Measurements from ENCODE around the gene PHLDA2. TPM values are rescaled to one million over a fixed set of nuclear protein-coding genes. Genes with fewer than 3 reads are reported as not detected.
A peak's percentile ranks its signal among the peaks of the same experiment; 100 is the strongest.

Gene PHLDA2
- total and polyA plus RNA-seq, 9 of the 15 experiments (the other 6 are each of a cell fraction or from before 2014, with no cell fraction given) = 0.43 to 42.4 (median 4.7) TPM

DNA sequence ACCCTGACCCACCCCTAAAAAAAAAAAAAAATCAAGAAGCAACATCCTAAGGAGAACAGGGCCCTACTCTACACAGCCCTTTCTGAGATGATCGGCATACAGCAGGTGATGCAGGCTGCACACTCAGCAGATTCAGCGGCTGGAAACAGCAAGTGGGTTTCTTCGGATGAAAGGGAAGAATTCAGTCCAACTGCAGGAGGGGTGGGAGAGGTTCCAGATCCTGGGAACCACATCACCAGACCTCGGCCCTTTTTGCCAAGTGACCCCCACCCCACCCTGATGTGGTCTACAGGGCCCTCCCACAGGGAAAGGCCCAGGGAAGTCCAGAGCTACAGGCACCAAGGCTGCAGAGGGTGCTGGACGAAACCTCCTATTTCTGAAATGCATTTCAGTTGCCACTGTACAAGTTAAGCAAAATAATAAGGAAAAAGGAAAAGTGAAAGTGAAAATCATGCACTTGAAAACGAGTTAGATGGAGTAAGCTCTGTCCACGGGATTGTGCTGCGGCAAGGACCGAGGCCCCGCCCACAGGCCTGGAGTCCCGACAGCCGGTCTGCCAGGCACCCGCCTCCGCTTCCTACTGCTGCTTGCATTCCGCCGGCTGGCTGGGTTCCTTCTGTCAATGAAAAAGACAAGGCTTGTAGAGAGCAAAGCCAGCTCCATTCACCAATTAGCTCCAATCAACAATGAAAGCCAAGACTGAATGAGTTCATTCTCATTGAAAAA lies 16.0 kb upstream of the PHLDA2 start:
- no peak overlapping the region for H3K9ac ChIP-seq (ENCODE audit: insufficient read depth in 1 of 2, low read depth in 2 of 2, low read length in 2 of 2)
- in situ Hi-C loops (cut with MboI) (no loop called here), intact Hi-C loops (cut with micrococcal nuclease) (no loop called here)
- POLR2A ChIA-PET = interaction anchor here (0.6 to 2.3 kb wide), 7 partner anchors 9 to 140 kb away, joined by 3 to 7 read pairs (median 4); no protein-coding TSS in a partner anchor
- 82% methylated on average over 14 of the region's 16 CpGs for WGBS (ENCODE audit: insufficient coverage, low coverage, missing lambda C conversion rate)
- CTCF ChIA-PET (ENCODE audit: low intra/inter-chr PET ratio) = no interaction called here
- H3K4me3 ChIP-seq = no peak overlapping the region
- no peak overlapping the region for H2AFZ ChIP-seq (ENCODE audit: low read depth, low read length)
- DNase-seq (ENCODE audit: extremely low read depth in 1 of 4, low spot score in 3 of 4) (no peak), ATAC-seq (no peak), FAIRE-seq (no peak)
- H3K4me1 ChIP-seq (replicated peaks in 1 of 2; ENCODE audit: control insufficient read depth in 2 of 2, insufficient read depth in 2 of 2, low read length in 2 of 2) = peaks cover 0 to 32% of the 10 kb centered on the region in 2 experiments; a peak in 2 of 5 replicates
- H3K27me3 ChIP-seq (ENCODE audit: control insufficient read depth in 2 of 2, insufficient read depth in 2 of 2, low read length in 2 of 2) = no peaks in the 10 kb centered on the region
- H4K20me1 ChIP-seq (replicated peaks; ENCODE audit: control insufficient read depth, insufficient read depth, low read length) = peaks cover 6% of the 10 kb centered on the region; the same call in 1 of the 2 replicates
- H3K9me3 ChIP-seq (replicated peaks; ENCODE audit: control insufficient read depth, insufficient read depth, low read depth, low read length) = no peaks in the 10 kb centered on the region
- BruUV-seq (replicated peaks) = no TSS peak
- TF ChIP-seq, protein P1, sequence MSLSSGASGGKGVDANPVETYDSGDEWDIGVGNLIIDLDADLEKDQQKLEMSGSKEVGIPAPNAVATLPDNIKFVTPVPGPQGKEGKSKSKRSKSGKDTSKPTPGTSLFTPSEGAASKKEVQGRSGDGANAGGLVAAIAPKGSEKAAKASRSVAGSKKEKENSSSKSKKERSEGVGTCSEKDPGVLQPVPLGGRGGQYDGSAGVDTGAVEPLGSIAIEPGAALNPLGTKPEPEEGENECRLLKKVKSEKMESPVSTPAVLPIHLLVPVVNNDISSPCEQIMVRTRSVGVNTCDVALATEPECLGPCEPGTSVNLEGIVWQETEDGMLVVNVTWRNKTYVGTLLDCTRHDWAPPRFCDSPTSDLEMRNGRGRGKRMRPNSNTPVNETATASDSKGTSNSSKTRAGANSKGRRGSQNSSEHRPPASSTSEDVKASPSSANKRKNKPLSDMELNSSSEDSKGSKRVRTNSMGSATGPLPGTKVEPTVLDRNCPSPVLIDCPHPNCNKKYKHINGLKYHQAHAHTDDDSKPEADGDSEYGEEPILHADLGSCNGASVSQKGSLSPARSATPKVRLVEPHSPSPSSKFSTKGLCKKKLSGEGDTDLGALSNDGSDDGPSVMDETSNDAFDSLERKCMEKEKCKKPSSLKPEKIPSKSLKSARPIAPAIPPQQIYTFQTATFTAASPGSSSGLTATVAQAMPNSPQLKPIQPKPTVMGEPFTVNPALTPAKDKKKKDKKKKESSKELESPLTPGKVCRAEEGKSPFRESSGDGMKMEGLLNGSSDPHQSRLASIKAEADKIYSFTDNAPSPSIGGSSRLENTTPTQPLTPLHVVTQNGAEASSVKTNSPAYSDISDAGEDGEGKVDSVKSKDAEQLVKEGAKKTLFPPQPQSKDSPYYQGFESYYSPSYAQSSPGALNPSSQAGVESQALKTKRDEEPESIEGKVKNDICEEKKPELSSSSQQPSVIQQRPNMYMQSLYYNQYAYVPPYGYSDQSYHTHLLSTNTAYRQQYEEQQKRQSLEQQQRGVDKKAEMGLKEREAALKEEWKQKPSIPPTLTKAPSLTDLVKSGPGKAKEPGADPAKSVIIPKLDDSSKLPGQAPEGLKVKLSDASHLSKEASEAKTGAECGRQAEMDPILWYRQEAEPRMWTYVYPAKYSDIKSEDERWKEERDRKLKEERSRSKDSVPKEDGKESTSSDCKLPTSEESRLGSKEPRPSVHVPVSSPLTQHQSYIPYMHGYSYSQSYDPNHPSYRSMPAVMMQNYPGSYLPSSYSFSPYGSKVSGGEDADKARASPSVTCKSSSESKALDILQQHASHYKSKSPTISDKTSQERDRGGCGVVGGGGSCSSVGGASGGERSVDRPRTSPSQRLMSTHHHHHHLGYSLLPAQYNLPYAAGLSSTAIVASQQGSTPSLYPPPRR (CRISPR knock-in tag; IDR thresholded peaks at IDR 0.05; ENCODE audit: borderline replicate concordance) = no peak
- no peak for TF ChIP-seq XRCC3 (IDR thresholded peaks at IDR 0.05)
- 0 out of 2 replicates have a peak, but pooled peaks have one; percentile 14 for TF ChIP-seq POLR2AphosphoS5 (IDR thresholded peaks at IDR 0.05; ENCODE audit: control insufficient read depth, insufficient read depth, low read depth, low read length)
- peak; percentile 62 for TF ChIP-seq C11orf30 (IDR thresholded peaks at IDR 0.05; ENCODE audit: low read depth)
- peak; percentile 60 for TF ChIP-seq ZNF316 (IDR thresholded peaks at IDR 0.05)
- no peak for TF ChIP-seq NR2C2 (CRISPR knock-in tag; IDR thresholded peaks at IDR 0.05)
- TF ChIP-seq NR2C2 (tag; IDR thresholded peaks at IDR 0.05) = no peak
- TF ChIP-seq EZH2 (IDR thresholded peaks at IDR 0.05; ENCODE audit: borderline replicate concordance, low read depth, low read length) = no peak
- H3K4me2 ChIP-seq (ENCODE audit: insufficient read depth, low read length) = no peak overlapping the region
- H3K27ac ChIP-seq (ENCODE audit: extremely low read depth, low read depth, low read length) = no peak overlapping the region
- H3K9me1 ChIP-seq (ENCODE audit: control insufficient read depth, insufficient read depth, low read length) = peaks cover 3% of the 10 kb centered on the region
- H3K79me2 ChIP-seq (ENCODE audit: control insufficient read depth, insufficient read depth, low read length) = no peaks in the 10 kb centered on the region
- H3K36me3 ChIP-seq (ENCODE audit: control insufficient read depth, insufficient read depth, low read length) = peaks cover 69% of the 10 kb centered on the region

Measured in K562 (cell line).